A549 (cell line): ENCODE results near the gene PRPSAP1. TPM values are rescaled to one million over a fixed set of nuclear protein-coding genes. Genes with fewer than 3 reads are reported as not detected.

Source experiments
- ATAC-seq, 2 experiments: fragments of 200-7000 bp in 1 of 2; fragments of >200 bp in 1 of 2; cut with Nextera tagmentation in 1 of 2; cut with Tn5 transposase in 1 of 2; 3 replicates each; pipeline versions ENCODE4 v1.8.0 to v1.9.1; 2018 to 2020; ENCODE audit warnings: mild to moderate bottlenecking in 1 of 2, moderate library complexity in 1 of 2
- CTCF ChIA-PET: fragments of 300-600 bp; sonication (Branson Sonifier 250); formaldehyde crosslinking; extraction: SDS; loops from one replicate; lab custom pipeline; 2021; ENCODE audit warnings: antibody characterized with exemption, inconsistent platforms; lab: Yijun Ruan, JAX
- POLR2A ChIA-PET: fragments of 350-600 bp; formaldehyde crosslinking; extraction: SDS; loops from one replicate; lab custom pipeline; 2021; ENCODE audit warnings: antibody characterized with exemption, inconsistent platforms; lab: Yijun Ruan, JAX
- DNase-seq, 2 experiments: peaks; one replicate each; pipeline versions ENCODE4 v3.0.0 to v3.0.0-alpha.2; 2011 to 2016; ENCODE audit warnings: low read depth in 1 of 2, low spot score in 1 of 2
- FAIRE-seq: peaks from 2 replicates; lab custom pipeline; 2011; peaks lifted over from hg19 to GRCh38; lab: Jason Lieb, UNC
- H3K27ac ChIP-seq, 2 experiments: fragments of >200 bp; sonication (Bioruptor Twin); formaldehyde crosslinking; 3 replicates each; pipeline ENCODE4 v1.5.1; 2016 to 2017
- H3K4me1 ChIP-seq: fragments of >200 bp; sonication (Bioruptor Twin); formaldehyde crosslinking; 3 replicates; pipeline ENCODE4 v1.6.1; 2016
- H3K4me2 ChIP-seq: fragments of >200 bp; sonication (Bioruptor Twin); formaldehyde crosslinking; 3 replicates; pipeline ENCODE4 v1.6.1; 2016
- H3K4me3 ChIP-seq: fragments of >200 bp; sonication (Bioruptor Twin); formaldehyde crosslinking; 3 replicates; pipeline ENCODE4 v1.5.1; 2016
- H3K9me3 ChIP-seq: fragments of >200 bp; sonication (Bioruptor Twin); formaldehyde crosslinking; 3 replicates; pipeline ENCODE4 v1.6.1; 2016
- CHD2 ChIP-seq: fragments of 150-350 bp; IDR thresholded peaks from 2 replicates; pipeline ENCODE4 v1.6.1; 2014; ENCODE audit warnings: low read length; ENCODE audit not compliant: partially characterized antibody
- CHD4 ChIP-seq: fragments of 200-600 bp; sonication (generic); IDR thresholded peaks from 2 replicates; pipeline ENCODE4 v1.6.1; 2016; ENCODE audit warnings: antibody characterized with exemption, mild to moderate bottlenecking, borderline replicate concordance
- EHMT2 ChIP-seq: fragments of 200-600 bp; sonication (generic); IDR thresholded peaks from 2 replicates; pipeline ENCODE4 v1.6.1; 2016; ENCODE audit warnings: antibody characterized with exemption, low read depth, mild to moderate bottlenecking, moderate library complexity
- HDAC2 ChIP-seq: fragments of 200-600 bp; sonication (generic); IDR thresholded peaks from 2 replicates; pipeline ENCODE4 v1.6.1; 2016
- HOXA7 ChIP-seq: fragments of 250-450 bp; sonication (Bioruptor Pico); IDR thresholded peaks from 2 replicates; pipeline ENCODE4 v1.5.0; 2020; ENCODE audit warnings: mild to moderate bottlenecking, moderate library complexity
- NFE2L2 ChIP-seq: fragments of 150-350 bp; conservative IDR thresholded peaks from 2 replicates; pipeline ENCODE4 v1.6.1; 2014; ENCODE audit warnings: low read length
- NPAS2 ChIP-seq: fragments of 250-450 bp; sonication (Bioruptor Pico); IDR thresholded peaks from 2 replicates; pipeline ENCODE4 v1.8.0; 2022; ENCODE audit warnings: mild to moderate bottlenecking, moderate library complexity, borderline replicate concordance
- NR3C1 ChIP-seq: fragments of >200 bp; sonication (Bioruptor Twin); formaldehyde crosslinking; IDR thresholded peaks from 3 replicates; pipeline ENCODE4 v1.6.1; 2017
- PHF8 ChIP-seq: fragments of 200-600 bp; sonication (generic); IDR thresholded peaks from 2 replicates; pipeline ENCODE4 v1.6.1; 2016; ENCODE audit warnings: low read depth, mild to moderate bottlenecking, antibody characterized with exemption, moderate library complexity, borderline replicate concordance
- POLR2A ChIP-seq: IDR thresholded peaks from 2 replicates; pipeline ENCODE4 v1.6.1; 2012; ENCODE audit warnings: mild to moderate bottlenecking, low read length
- RAD21 ChIP-seq, 2 experiments: fragments of >200 bp in 1 of 2; sonication (Bioruptor Twin) in 1 of 2; formaldehyde crosslinking in 1 of 2; IDR thresholded peaks in 1 of 2; conservative IDR thresholded peaks in 1 of 2; 2 replicates in 1 of 2; 3 replicates in 1 of 2; pipeline ENCODE4 v1.6.1; 2012 to 2018; ENCODE audit warnings: inconsistent platforms in 1 of 2
- RARB ChIP-seq: fragments of 250-450 bp; sonication (Bioruptor Pico); IDR thresholded peaks from 2 replicates; pipeline ENCODE4 v1.8.0; 2021; ENCODE audit warnings: mild to moderate bottlenecking, moderate library complexity
- TFCP2L1 ChIP-seq: fragments of 250-450 bp; sonication (Bioruptor Pico); IDR thresholded peaks from 2 replicates; pipeline ENCODE4 v1.5.0; 2021; ENCODE audit warnings: mild to moderate bottlenecking
- ZC3H11A ChIP-seq: fragments of 450-650 bp; IDR thresholded peaks from 2 replicates; pipeline ENCODE4 v1.6.1; 2014; ENCODE audit warnings: antibody characterized with exemption, mild to moderate bottlenecking
- ZFP36 ChIP-seq: fragments of 450-650 bp; IDR thresholded peaks from 2 replicates; pipeline ENCODE4 v1.6.1; 2014; ENCODE audit warnings: borderline replicate concordance; ENCODE audit not compliant: partially characterized antibody
- ZNF302 ChIP-seq: fragments of 250-450 bp; sonication (Bioruptor Pico); IDR thresholded peaks from 2 replicates; pipeline ENCODE4 v1.9.0; 2021; ENCODE audit warnings: inconsistent platforms, mild to moderate bottlenecking, moderate library complexity
- WGBS: methylation state at CpG from one replicate; pipeline ENCODE4 v1.1.6; 2017; ENCODE audit errors: missing lambda C conversion rate; 5-methylcytosine and 5-hydroxymethylcytosine counted together
- polyA plus RNA-seq, 4 experiments: library from polyadenylated mRNA; depleted of rRNA in 3 of 4; stranded (reverse); fragments of >200 nt; fragmentation: RNase III in 1 of 4; extraction: RNeasy Plus Mini Kit Qiagen cat#74134 plus additional on column Dnase treatment in 1 of 4; gene quantifications; 2 replicates in 3 of 4; 3 replicates in 1 of 4; pipeline ENCODE4 v1.2.3, GENCODE V29; 2011 to 2017
- TF ChIP-seq, protein P1 (sequence below): fragments of 150-350 bp; IDR thresholded peaks from 2 replicates; pipeline ENCODE4 v1.6.1; 2014; ENCODE audit warnings: low read depth, mild to moderate bottlenecking, low read length
- TF ChIP-seq, protein P2 (sequence below): IDR thresholded peaks from 2 replicates; pipeline ENCODE4 v1.6.1; 2012; ENCODE audit warnings: low read depth, borderline replicate concordance
- TF ChIP-seq, protein P3 (sequence below): fragments of 200-600 bp; sonication (generic); IDR thresholded peaks from 2 replicates; pipeline ENCODE4 v1.6.1; 2016; ENCODE audit warnings: antibody characterized with exemption, mild to moderate bottlenecking, moderate library complexity
- TF ChIP-seq, protein P4 (sequence below): fragments of >200 bp; sonication (Bioruptor Twin); formaldehyde crosslinking; IDR thresholded peaks from 2 replicates; pipeline ENCODE4 v1.6.1; 2016
- TF ChIP-seq, protein P5 (sequence below): fragments of 250-450 bp; sonication (Bioruptor Pico); IDR thresholded peaks from 2 replicates; pipeline ENCODE4 v1.5.0; 2021; ENCODE audit warnings: mild to moderate bottlenecking, moderate library complexity, borderline replicate concordance

Gene PRPSAP1
- polyA plus RNA-seq, 2 of the 4 experiments (the other 2 are of a cell fraction): 63.3 to 80.9 TPM

DNA sequence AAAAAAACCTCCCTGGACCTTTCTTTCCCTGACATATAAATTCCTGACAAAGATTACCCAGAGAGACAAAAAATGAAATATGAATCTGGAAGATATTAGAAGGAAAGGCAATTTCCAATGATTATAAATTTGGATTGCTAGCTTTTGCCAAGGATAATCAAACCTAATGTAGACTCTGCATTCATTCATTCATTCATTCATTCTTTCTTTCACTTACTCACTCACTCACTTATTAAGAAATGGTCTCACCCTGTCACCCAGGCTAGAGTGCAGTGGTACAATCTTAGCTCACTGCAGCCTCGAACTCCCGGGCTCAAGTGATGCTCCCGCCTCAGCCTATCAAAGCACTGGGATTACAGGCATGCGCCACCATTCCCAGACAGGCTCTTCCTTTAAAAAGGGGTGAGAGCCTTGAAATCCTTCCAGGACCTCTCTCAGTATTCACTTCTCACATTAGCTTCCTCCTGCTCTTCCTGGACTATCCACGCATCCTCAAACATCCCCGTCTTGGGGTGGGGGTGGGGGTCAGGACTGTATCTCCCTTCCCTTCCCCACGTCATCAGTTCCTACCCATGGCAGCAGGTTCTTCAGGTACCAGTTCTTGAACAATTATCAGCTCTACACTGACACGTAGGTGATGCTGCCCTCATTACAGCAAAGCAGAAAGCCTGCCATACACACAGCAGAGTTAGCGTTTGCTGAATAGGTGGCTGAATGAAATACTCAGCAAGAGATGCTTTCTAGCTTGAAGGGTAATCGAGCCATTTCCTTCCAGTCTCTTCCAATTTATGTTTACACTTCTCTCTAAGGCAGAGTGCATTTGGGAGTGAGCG is 19.8 kb downstream of the PRPSAP1 start:
- no peak overlapping the region for H3K4me2 ChIP-seq
- DNase-seq: no peak
- no peak overlapping the region for H3K27ac ChIP-seq
- WGBS: 87% methylated on average over 11 of the region's 11 CpGs
- ChIA-PET POLR2A (no interaction called here), CTCF (interaction anchor here (0.6 to 2.3 kb wide), 6 partner anchors 15 to 152 kb away, joined by 3 to 8 read pairs (median 4); no protein-coding TSS in a partner anchor)
- no peaks in the 10 kb centered on the region for H3K9me3 ChIP-seq
- FAIRE-seq: no peak
- ATAC-seq: 0 out of 6 replicates have a peak, but pooled peaks of 1 of the 2 experiments have one; percentile 19
- no peak for TF ChIP-seq NR3C1
- no peak for TF ChIP-seq PHF8
- TF ChIP-seq RAD21 (conservative IDR thresholded peaks at IDR 0.05 in 1 of 2, IDR thresholded peaks at IDR 0.05 in 1 of 2): no peak
- no peak for TF ChIP-seq TFCP2L1 (CRISPR knock-in tag)
- TF ChIP-seq, protein P1, sequence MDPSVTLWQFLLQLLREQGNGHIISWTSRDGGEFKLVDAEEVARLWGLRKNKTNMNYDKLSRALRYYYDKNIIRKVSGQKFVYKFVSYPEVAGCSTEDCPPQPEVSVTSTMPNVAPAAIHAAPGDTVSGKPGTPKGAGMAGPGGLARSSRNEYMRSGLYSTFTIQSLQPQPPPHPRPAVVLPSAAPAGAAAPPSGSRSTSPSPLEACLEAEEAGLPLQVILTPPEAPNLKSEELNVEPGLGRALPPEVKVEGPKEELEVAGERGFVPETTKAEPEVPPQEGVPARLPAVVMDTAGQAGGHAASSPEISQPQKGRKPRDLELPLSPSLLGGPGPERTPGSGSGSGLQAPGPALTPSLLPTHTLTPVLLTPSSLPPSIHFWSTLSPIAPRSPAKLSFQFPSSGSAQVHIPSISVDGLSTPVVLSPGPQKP: no peak
- no peak for TF ChIP-seq NFE2L2
- TF ChIP-seq, protein P2, sequence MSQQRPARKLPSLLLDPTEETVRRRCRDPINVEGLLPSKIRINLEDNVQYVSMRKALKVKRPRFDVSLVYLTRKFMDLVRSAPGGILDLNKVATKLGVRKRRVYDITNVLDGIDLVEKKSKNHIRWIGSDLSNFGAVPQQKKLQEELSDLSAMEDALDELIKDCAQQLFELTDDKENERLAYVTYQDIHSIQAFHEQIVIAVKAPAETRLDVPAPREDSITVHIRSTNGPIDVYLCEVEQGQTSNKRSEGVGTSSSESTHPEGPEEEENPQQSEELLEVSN: no peak
- no peak for TF ChIP-seq CHD2
- TF ChIP-seq POLR2A: no peak
- TF ChIP-seq EHMT2: no peak
- TF ChIP-seq RARB (CRISPR knock-in tag): no peak
- no peak for TF ChIP-seq ZC3H11A
- no peak for TF ChIP-seq HOXA7 (CRISPR knock-in tag)
- H3K4me3 ChIP-seq: no peak overlapping the region
- no peaks in the 10 kb centered on the region for H3K4me1 ChIP-seq

DNA sequence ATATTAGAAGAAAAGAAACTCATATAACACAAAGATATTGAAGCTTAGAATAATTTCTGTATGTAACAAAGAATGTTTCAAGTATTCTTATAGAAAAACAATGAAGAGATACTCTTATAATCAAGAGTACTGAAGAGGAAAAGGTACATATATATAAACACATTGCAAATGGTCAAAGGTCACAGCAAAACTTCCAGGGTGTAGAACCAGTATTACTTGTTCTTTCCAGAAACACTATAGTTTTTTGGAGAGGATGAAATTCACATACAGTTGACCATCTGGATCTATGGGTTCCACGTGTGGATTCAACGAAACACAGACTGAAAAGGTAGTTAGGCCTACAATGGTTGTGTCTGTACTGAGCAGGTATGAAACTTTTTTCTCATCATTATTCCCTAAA is 22.6 kb downstream of the PRPSAP1 start:
- FAIRE-seq (no peak), DNase-seq (no peak), ATAC-seq (no peak)
- Histone ChIP-seq H3K4me2 (no peak overlapping the region), H3K4me3 (no peak overlapping the region), H3K27ac (no peak overlapping the region), H3K4me1 (no peaks in the 10 kb centered on the region), H3K9me3 (no peaks in the 10 kb centered on the region)
- 88% methylated on average over 2 of the region's 2 CpGs for WGBS
- no peak for TF ChIP-seq ZFP36
- TF ChIP-seq NFE2L2: no peak
- ChIA-PET POLR2A (no interaction called here), CTCF (interaction anchor here (0.8 to 3.4 kb wide), 5 partner anchors 12 to 67 kb away, joined by 3 to 20 read pairs (median 12); partner anchors contain the start of gene PRPSAP1)

DNA sequence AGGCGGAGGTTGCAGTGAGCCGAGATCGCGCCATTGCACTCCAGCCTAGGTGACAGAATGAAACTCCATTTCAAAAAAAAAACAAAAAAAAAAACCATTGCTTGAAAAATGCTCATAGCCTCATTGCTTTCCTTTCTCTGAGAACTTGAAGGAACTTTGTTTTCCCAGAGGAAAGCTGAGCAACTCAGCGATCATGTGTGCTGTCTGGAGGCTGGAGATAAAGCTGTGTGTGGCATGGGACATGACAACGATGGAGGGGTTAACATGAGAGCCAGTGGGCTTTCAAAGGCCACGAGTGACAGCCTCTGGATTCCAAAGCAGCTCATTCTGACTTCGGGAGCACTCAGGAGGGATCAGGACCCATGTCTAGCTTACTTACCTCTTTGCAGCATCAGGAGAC is 24.1 kb downstream of the PRPSAP1 start:
- Histone ChIP-seq H3K4me3 (no peak overlapping the region), H3K27ac (no peak overlapping the region), H3K4me2 (no peak overlapping the region), H3K4me1 (no peaks in the 10 kb centered on the region), H3K9me3 (no peaks in the 10 kb centered on the region)
- ATAC-seq: no peak
- no peak for FAIRE-seq
- ChIA-PET POLR2A (no interaction called here), CTCF (interaction anchor here (0.6 to 3.4 kb wide), 16 partner anchors 8 to 376 kb away, joined by 3 to 20 read pairs (median 4); partner anchors contain the start of genes PRPSAP1 and SPHK1)
- no peak for DNase-seq
- TF ChIP-seq, protein P3, sequence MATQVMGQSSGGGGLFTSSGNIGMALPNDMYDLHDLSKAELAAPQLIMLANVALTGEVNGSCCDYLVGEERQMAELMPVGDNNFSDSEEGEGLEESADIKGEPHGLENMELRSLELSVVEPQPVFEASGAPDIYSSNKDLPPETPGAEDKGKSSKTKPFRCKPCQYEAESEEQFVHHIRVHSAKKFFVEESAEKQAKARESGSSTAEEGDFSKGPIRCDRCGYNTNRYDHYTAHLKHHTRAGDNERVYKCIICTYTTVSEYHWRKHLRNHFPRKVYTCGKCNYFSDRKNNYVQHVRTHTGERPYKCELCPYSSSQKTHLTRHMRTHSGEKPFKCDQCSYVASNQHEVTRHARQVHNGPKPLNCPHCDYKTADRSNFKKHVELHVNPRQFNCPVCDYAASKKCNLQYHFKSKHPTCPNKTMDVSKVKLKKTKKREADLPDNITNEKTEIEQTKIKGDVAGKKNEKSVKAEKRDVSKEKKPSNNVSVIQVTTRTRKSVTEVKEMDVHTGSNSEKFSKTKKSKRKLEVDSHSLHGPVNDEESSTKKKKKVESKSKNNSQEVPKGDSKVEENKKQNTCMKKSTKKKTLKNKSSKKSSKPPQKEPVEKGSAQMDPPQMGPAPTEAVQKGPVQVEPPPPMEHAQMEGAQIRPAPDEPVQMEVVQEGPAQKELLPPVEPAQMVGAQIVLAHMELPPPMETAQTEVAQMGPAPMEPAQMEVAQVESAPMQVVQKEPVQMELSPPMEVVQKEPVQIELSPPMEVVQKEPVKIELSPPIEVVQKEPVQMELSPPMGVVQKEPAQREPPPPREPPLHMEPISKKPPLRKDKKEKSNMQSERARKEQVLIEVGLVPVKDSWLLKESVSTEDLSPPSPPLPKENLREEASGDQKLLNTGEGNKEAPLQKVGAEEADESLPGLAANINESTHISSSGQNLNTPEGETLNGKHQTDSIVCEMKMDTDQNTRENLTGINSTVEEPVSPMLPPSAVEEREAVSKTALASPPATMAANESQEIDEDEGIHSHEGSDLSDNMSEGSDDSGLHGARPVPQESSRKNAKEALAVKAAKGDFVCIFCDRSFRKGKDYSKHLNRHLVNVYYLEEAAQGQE: no peak
- TF ChIP-seq, protein P1: no peak
- TF ChIP-seq NFE2L2: no peak
- no peak for TF ChIP-seq NPAS2 (CRISPR knock-in tag)
- no peak for TF ChIP-seq HOXA7 (CRISPR knock-in tag)
- TF ChIP-seq, protein P4, sequence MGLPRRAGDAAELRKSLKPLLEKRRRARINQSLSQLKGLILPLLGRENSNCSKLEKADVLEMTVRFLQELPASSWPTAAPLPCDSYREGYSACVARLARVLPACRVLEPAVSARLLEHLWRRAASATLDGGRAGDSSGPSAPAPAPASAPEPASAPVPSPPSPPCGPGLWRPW: no peak
- TF ChIP-seq ZNF302: no peak
- no peak for TF ChIP-seq HDAC2
- TF ChIP-seq, protein P5, sequence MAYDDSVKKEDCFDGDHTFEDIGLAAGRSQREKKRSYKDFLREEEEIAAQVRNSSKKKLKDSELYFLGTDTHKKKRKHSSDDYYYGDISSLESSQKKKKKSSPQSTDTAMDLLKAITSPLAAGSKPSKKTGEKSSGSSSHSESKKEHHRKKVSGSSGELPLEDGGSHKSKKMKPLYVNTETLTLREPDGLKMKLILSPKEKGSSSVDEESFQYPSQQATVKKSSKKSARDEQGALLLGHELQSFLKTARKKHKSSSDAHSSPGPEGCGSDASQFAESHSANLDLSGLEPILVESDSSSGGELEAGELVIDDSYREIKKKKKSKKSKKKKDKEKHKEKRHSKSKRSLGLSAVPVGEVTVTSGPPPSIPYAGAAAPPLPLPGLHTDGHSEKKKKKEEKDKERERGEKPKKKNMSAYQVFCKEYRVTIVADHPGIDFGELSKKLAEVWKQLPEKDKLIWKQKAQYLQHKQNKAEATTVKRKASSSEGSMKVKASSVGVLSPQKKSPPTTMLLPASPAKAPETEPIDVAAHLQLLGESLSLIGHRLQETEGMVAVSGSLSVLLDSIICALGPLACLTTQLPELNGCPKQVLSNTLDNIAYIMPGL (CRISPR knock-in tag): no peak
- no peak for TF ChIP-seq CHD4
- WGBS: 90% methylated on average over 8 of the region's 8 CpGs
